HepG2 (cell line): Measurements from ENCODE around the gene OR10J1. TPM values are rescaled to one million over a fixed set of nuclear protein-coding genes. Genes with fewer than 3 reads are reported as not detected.

ENCODE experiments used
- ATAC-seq: fragments of 200-7000 bp; cut with Tn5 transposase; 3 replicates; pipeline ENCODE4 v1.9.1; 2020; ENCODE audit warnings: mild to moderate bottlenecking, moderate library complexity
- BruUV-seq: library from RNA; stranded (reverse); fragments of 400-500 nt; replicated peaks from 2 replicates; lab custom pipeline; 2021; lab: Mats Ljungman, UMichigan
- CTCF ChIA-PET: fragments of 300-600 bp; formaldehyde crosslinking; extraction: SDS; loops from one replicate; lab custom pipeline; 2021; ENCODE audit warnings: low total read pairs, inconsistent platforms, low intra/inter-chr PET ratio; lab: Yijun Ruan, JAX
- POLR2A ChIA-PET: fragments of 350-600 bp; sonication (Branson Sonifier 250); formaldehyde crosslinking; loops from one replicate; lab custom pipeline; 2020; ENCODE audit warnings: antibody characterized with exemption, inconsistent platforms; lab: Yijun Ruan, JAX
- DNase-seq: peaks from one replicate; pipeline ENCODE4 v3.0.0-alpha.2; 2015; ENCODE audit warnings: low spot score
- FAIRE-seq: peaks from 3 replicates; lab custom pipeline; 2011; peaks lifted over from hg19 to GRCh38; lab: Jason Lieb, UNC
- H2AFZ ChIP-seq: one replicate; pipeline ENCODE4 v1.6.1; 2011; ENCODE audit warnings: low read length, inconsistent platforms
- H3K27ac ChIP-seq: fragments of 300-600 bp; 3 replicates; pipeline ENCODE4 v1.8.0; 2011; ENCODE audit warnings: mixed run types, mild to moderate bottlenecking, mixed read lengths, low read length, inconsistent platforms; ENCODE audit not compliant: insufficient read depth; ENCODE audit errors: extremely low read length
- H3K27me3 ChIP-seq, 2 experiments: fragments of 200-600 bp in 1 of 2; 2 replicates in 1 of 2; 3 replicates in 1 of 2; pipeline versions ENCODE4 v1.6.0 to v1.8.0; 2011; ENCODE audit warnings: low read length in 2 of 2, mild to moderate bottlenecking in 2 of 2, moderate library complexity in 2 of 2, inconsistent platforms in 1 of 2; ENCODE audit not compliant: insufficient read depth in 2 of 2, control insufficient read depth in 1 of 2
- H3K36me3 ChIP-seq, 2 experiments: fragments of 200-600 bp in 1 of 2; replicated peaks in 1 of 2; 2 replicates in 1 of 2; 3 replicates in 1 of 2; pipeline versions ENCODE4 v1.5.1 to v1.8.0; 2011; ENCODE audit warnings: low read length in 2 of 2, inconsistent platforms in 1 of 2; ENCODE audit not compliant: insufficient read depth in 2 of 2, control insufficient read depth in 1 of 2
- H3K4me1 ChIP-seq: 2 replicates; pipeline ENCODE4 v1.5.1; 2012; ENCODE audit warnings: low read length, inconsistent platforms; ENCODE audit not compliant: insufficient read depth
- H3K4me2 ChIP-seq: 2 replicates; pipeline ENCODE4 v1.6.0; 2011; ENCODE audit warnings: low read depth, low read length, inconsistent platforms
- H3K4me3 ChIP-seq, 3 experiments: fragments of 200-600 bp in 1 of 3; sonication (generic), shearing (Covaris generic) in 1 of 3; replicated peaks in 1 of 3; 2 replicates each; pipeline ENCODE4 v1.5.1; 2011 to 2016; ENCODE audit warnings: low read length in 3 of 3, inconsistent platforms in 2 of 3, low read depth in 2 of 3, mild to moderate bottlenecking in 2 of 3, control low read depth in 1 of 3, mixed read lengths in 1 of 3; ENCODE audit not compliant: insufficient read depth in 1 of 3
- H3K79me2 ChIP-seq: one replicate; pipeline ENCODE4 v1.6.1; 2011; ENCODE audit warnings: low read length, inconsistent platforms; ENCODE audit not compliant: insufficient read depth
- H3K9ac ChIP-seq: 2 replicates; pipeline ENCODE4 v1.6.0; 2011; ENCODE audit warnings: mild to moderate bottlenecking, low read depth, low read length, inconsistent platforms; ENCODE audit not compliant: insufficient read depth
- H3K9me3 ChIP-seq: 2 replicates; pipeline ENCODE4 v1.5.1; 2012; ENCODE audit warnings: mild to moderate bottlenecking, low read length
- H4K20me1 ChIP-seq: 2 replicates; pipeline ENCODE4 v1.6.0; 2011; ENCODE audit warnings: inconsistent platforms, mild to moderate bottlenecking, low read length, moderate library complexity; ENCODE audit not compliant: insufficient read depth
- CBX2 ChIP-seq, 2 experiments: fragments of 200-600 bp in 1 of 2; sonication (generic); formaldehyde crosslinking in 1 of 2; IDR thresholded peaks; 2 replicates each; pipeline versions ENCODE4 v1.7.0 to v1.8.1; 2018 to 2022; ENCODE audit warnings: low read depth in 2 of 2, low read length in 1 of 2, mild to moderate bottlenecking in 1 of 2, missing genetic modification reagents in 1 of 2
- ELF4 ChIP-seq: sonication (generic); formaldehyde crosslinking; IDR thresholded peaks from 2 replicates; pipeline ENCODE4 v1.5.0; 2020; ENCODE audit warnings: missing genetic modification reagents, mild to moderate bottlenecking, moderate library complexity, borderline replicate concordance
- KLF12 ChIP-seq: sonication (generic); formaldehyde crosslinking; IDR thresholded peaks from 2 replicates; pipeline ENCODE4 v1.4.0; 2020; ENCODE audit warnings: missing genetic modification reagents, borderline replicate concordance
- MAFF ChIP-seq: IDR thresholded peaks from 2 replicates; pipeline ENCODE4 v1.6.1; 2011; ENCODE audit warnings: low read depth, low read length, improper control_type of control experiment
- RAD21 ChIP-seq: fragments of 450-650 bp; formaldehyde crosslinking; IDR thresholded peaks from 2 replicates; pipeline ENCODE4 v1.5.0; 2020; ENCODE audit warnings: mild to moderate bottlenecking
- RBAK ChIP-seq: sonication (generic); formaldehyde crosslinking; IDR thresholded peaks from 2 replicates; pipeline ENCODE4 v1.5.1; 2020; ENCODE audit warnings: mild to moderate bottlenecking, missing genetic modification reagents
- ZNF207 ChIP-seq: fragments of 450-650 bp; IDR thresholded peaks from 2 replicates; pipeline ENCODE4 v1.6.1; 2016; ENCODE audit warnings: antibody characterized with exemption, borderline replicate concordance
- ZNF605 ChIP-seq: sonication (generic); formaldehyde crosslinking; IDR thresholded peaks from 2 replicates; pipeline ENCODE4 v1.8.0; 2022; ENCODE audit warnings: mild to moderate bottlenecking, missing genetic modification reagents
- ZNF670 ChIP-seq: sonication (generic); formaldehyde crosslinking; IDR thresholded peaks from 2 replicates; pipeline ENCODE4 v1.8.0; 2022; ENCODE audit warnings: mild to moderate bottlenecking, missing genetic modification reagents, borderline replicate concordance
- ZNF788 ChIP-seq: sonication (generic); formaldehyde crosslinking; IDR thresholded peaks from 2 replicates; pipeline ENCODE4 v1.5.0; 2020; ENCODE audit warnings: mild to moderate bottlenecking, missing genetic modification reagents, borderline replicate concordance
- WGBS: methylation state at CpG from one replicate; pipeline ENCODE4 v1.1.6; 2017; ENCODE audit warnings: low lambda C conversion rate; 5-methylcytosine and 5-hydroxymethylcytosine counted together
- in situ Hi-C: cut with HindIII; loops from 2 replicates; pipeline ENCODE4 v1.10.0; 2017; ENCODE audit warnings: low pct_unique_long_range_greater_than_20kb; ENCODE audit not compliant: extremely low pct_ligation_motif_present
- intact Hi-C: fragments of 100-400 bp; cut with micrococcal nuclease; formaldehyde crosslinking; loops from one replicate; pipeline ENCODE4 v1.10.0; 2022; ENCODE audit not compliant: unreplicated experiment
- polyA plus RNA-seq, 8 experiments: library from polyadenylated mRNA; depleted of rRNA in 3 of 8; stranded (reverse) in 7 of 8; unstranded in 1 of 8; fragments of >200 nt; fragmentation: Illumina TruSeq in 4 of 8; extraction: Trizol in 4 of 8; gene quantifications; 2 replicates each; pipeline versions ENCODE4 v1.2.1 to v1.2.3, GENCODE V29; 2011 to 2016; ENCODE audit warnings: low read depth in 4 of 8, missing spikeins in 1 of 8, mixed read lengths in 1 of 8; ENCODE audit not compliant: insufficient read depth in 1 of 8
- total RNA-seq, 5 experiments: library from RNA; depleted of rRNA; stranded (reverse); fragments of >200 nt; fragmentation: Illumina TruSeq; extraction: Trizol; gene quantifications; 2 replicates each; pipeline ENCODE4 v1.2.3, GENCODE V29; 2016; ENCODE audit warnings: low read depth in 1 of 5
- TF ChIP-seq, protein P1 (sequence below): sonication (generic); formaldehyde crosslinking; IDR thresholded peaks from 2 replicates; pipeline ENCODE4 v1.8.1; 2023; ENCODE audit warnings: missing genetic modification reagents, inconsistent platforms, borderline replicate concordance

Gene OR10J1
- total and polyA plus RNA-seq, 2 of the 13 experiments (the other 11 are each of a cell fraction or from before 2014, with no cell fraction given), result not detected

DNA sequence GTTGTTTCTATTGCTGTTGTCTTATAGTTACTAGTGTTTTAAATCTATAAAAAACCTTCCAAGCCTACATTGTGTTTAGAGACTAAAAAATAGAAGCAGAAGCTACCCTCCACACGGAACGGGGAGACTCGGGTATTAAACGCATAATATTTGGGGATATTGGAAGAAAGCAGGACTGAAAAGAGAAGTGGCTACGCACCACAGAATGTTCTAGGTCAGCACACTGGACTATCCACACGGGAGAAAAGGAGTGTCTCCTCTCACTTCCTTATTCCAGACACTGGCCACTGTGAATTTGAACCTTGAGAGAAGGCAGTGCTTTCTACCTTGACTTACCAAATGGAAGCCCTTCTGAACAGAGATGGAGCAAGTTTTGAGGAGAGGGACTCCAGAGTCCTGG lies 8.5 kb upstream of the OR10J1 start (continued):
- TF ChIP-seq MAFF (no peak), RAD21 (CRISPR knock-in tag) (no peak), RBAK (CRISPR knock-in tag) (no peak), CBX2 (IDR thresholded peaks at IDR 0.05; ENCODE audit: low read depth, low read length) (no peak), CBX2 (CRISPR knock-in tag; IDR thresholded peaks at IDR 0.05; ENCODE audit: low read depth) (no peak), ELF4 (CRISPR knock-in tag) (no peak)
- TF ChIP-seq, protein P1, sequence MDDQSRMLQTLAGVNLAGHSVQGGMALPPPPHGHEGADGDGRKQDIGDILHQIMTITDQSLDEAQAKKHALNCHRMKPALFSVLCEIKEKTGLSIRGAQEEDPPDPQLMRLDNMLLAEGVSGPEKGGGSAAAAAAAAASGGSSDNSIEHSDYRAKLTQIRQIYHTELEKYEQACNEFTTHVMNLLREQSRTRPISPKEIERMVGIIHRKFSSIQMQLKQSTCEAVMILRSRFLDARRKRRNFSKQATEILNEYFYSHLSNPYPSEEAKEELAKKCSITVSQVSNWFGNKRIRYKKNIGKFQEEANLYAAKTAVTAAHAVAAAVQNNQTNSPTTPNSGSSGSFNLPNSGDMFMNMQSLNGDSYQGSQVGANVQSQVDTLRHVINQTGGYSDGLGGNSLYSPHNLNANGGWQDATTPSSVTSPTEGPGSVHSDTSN (CRISPR knock-in tag), result no peak

DNA sequence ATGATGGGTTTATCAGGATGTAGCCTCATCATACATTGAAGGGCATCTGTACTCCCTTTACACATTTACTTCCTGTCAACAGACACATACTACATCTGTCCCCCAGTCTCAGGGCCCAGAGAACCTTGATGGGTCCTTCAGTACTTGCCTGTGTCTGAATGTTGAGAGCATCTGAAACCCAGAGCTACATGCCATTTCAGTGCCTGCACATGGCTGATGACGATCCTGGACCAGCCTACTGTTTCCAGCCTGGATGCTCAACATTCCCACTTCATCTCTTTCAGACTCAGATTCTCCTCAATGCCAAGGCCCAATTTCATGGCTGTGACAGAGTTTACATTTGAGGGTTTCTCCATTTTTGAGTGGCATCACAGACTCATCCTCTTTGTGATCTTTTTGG lies 7.6 kb upstream of the OR10J1 start, which contains the start of gene OR10J4:
OR10J4 (plus strand) TSS at position 301 of the 400 bp plus-strand sequence.
- POLR2A ChIA-PET, result no interaction called here
- H3K4me3 ChIP-seq, result no peak within 1 kb of the TSS
- CTCF ChIA-PET, result no interaction called here
- in situ Hi-C loops, result no loop called here
- no peak for TF ChIP-seq ZNF605 (CRISPR knock-in tag)
- no peak for TF ChIP-seq ZNF207
- TF ChIP-seq ZNF670 (CRISPR knock-in tag), result no peak
- no peak for TF ChIP-seq ZNF788 (CRISPR knock-in tag)
- TF ChIP-seq KLF12 (CRISPR knock-in tag), result no peak
- TF ChIP-seq, all 625 proteins: peak for 0
- Histone ChIP-seq H3K27ac (no peak within 1 kb of the TSS), H3K9ac (no peak within 1 kb of the TSS), H3K79me2 (no peaks in the 10 kb centered on the region), H3K36me3 (no peaks in the 10 kb centered on the region), H3K4me1 (no peaks in the 10 kb centered on the region), H3K4me2 (no peak within 1 kb of the TSS), H3K9me3 (peaks cover 78% of the 10 kb centered on the region), H4K20me1 (no peaks in the 10 kb centered on the region), H3K27me3 (no peaks in the 10 kb centered on the region; a peak in 1 of 5 replicates), H2AFZ (no peak within 1 kb of the TSS)
- intact Hi-C loops, result no loop called here
- no TSS peak for BruUV-seq
- WGBS, result 0% methylated on average over 1 of the region's 1 CpG
- FAIRE-seq, result no peak
- no peak for DNase-seq
- no peak for ATAC-seq
